CD4-positive, alpha-beta T cell treated with Interleukin-21 for 1 hour (primary cell): ENCODE data around the gene MYL4.
A peak's percentile ranks its signal among the peaks of the same experiment; 100 is the strongest.
"Not testable (repeated sequence)": the region's sequence is repeated elsewhere in the genome, so short reads cannot be mapped to it uniquely, and the experiment has no call there.

Experiments
- DNase-seq: peaks from one replicate; pipeline ENCODE4 v3.0.0-alpha.2; 2020

MYL4 gene

GRCh38 chr17:47250855-47251254 lies 41.7 kb downstream of the MYL4 start:
- no peak for DNase-seq

GRCh38 chr17:47251421-47251940 lies 42.3 kb downstream of the MYL4 start:
- DNase-seq, result no peak

- no peak for DNase-seq
These were observed 43.1 kb downstream of the MYL4 start for GRCh38 chr17:47252209-47252608.

- DNase-seq, result no peak
These were observed 43.8 kb downstream of the MYL4 start for GRCh38 chr17:47252766-47253512.

- DNase-seq, result peak; percentile 62
These were observed 44.6 kb downstream of the MYL4 start, which contains the start of gene ITGB3 for GRCh38 chr17:47253541-47254402. Gene ITGB3, plus strand, starts transcription at chr17:47253827. Its CDS starts 35 bp downstream, at chr17:47253862.

GRCh38 chr17:47254403-47254943 lies 45.3 kb downstream of the MYL4 start:
- no peak for DNase-seq

- no peak for DNase-seq
These were observed 48.6 kb downstream of the MYL4 start for GRCh38 chr17:47257651-47258339.

- DNase-seq, result no peak
These were observed 53.4 kb downstream of the MYL4 start for GRCh38 chr17:47262586-47262985.

- no peak for DNase-seq
These were observed 55.0 kb downstream of the MYL4 start for GRCh38 chr17:47264166-47264565.

- DNase-seq, result no peak
These were observed 56.9 kb downstream of the MYL4 start for GRCh38 chr17:47265983-47266541.

- DNase-seq, result no peak
These were observed 57.6 kb downstream of the MYL4 start for GRCh38 chr17:47266782-47267181.

GRCh38 chr17:47267354-47267828 lies 58.2 kb downstream of the MYL4 start:
- no peak for DNase-seq

- not testable (repeated sequence) for DNase-seq
These were observed 59.8 kb downstream of the MYL4 start for GRCh38 chr17:47268964-47269363.

GRCh38 chr17:47269561-47270280 lies 60.6 kb downstream of the MYL4 start:
- not testable (repeated sequence) for DNase-seq

GRCh38 chr17:47270946-47271705 lies 62.0 kb downstream of the MYL4 start:
- no peak for DNase-seq

- DNase-seq, result no peak
These were observed 63.3 kb downstream of the MYL4 start for GRCh38 chr17:47272491-47272890.

- DNase-seq, result no peak
These were observed 64.1 kb downstream of the MYL4 start for GRCh38 chr17:47273245-47273644.
